Dedifferentiated amniotic fluid mesenchymal stem cell (primary cell): ENCODE results near the gene PHLPP2.
A peak's percentile ranks its signal among the peaks of the same experiment; 100 is the strongest.

Experiments
- DNase-seq: peaks from one replicate; pipeline ENCODE4 v3.0.0-alpha.2; 2016; ENCODE audit errors: extremely low spot score

The PHLPP2 gene, protein sequence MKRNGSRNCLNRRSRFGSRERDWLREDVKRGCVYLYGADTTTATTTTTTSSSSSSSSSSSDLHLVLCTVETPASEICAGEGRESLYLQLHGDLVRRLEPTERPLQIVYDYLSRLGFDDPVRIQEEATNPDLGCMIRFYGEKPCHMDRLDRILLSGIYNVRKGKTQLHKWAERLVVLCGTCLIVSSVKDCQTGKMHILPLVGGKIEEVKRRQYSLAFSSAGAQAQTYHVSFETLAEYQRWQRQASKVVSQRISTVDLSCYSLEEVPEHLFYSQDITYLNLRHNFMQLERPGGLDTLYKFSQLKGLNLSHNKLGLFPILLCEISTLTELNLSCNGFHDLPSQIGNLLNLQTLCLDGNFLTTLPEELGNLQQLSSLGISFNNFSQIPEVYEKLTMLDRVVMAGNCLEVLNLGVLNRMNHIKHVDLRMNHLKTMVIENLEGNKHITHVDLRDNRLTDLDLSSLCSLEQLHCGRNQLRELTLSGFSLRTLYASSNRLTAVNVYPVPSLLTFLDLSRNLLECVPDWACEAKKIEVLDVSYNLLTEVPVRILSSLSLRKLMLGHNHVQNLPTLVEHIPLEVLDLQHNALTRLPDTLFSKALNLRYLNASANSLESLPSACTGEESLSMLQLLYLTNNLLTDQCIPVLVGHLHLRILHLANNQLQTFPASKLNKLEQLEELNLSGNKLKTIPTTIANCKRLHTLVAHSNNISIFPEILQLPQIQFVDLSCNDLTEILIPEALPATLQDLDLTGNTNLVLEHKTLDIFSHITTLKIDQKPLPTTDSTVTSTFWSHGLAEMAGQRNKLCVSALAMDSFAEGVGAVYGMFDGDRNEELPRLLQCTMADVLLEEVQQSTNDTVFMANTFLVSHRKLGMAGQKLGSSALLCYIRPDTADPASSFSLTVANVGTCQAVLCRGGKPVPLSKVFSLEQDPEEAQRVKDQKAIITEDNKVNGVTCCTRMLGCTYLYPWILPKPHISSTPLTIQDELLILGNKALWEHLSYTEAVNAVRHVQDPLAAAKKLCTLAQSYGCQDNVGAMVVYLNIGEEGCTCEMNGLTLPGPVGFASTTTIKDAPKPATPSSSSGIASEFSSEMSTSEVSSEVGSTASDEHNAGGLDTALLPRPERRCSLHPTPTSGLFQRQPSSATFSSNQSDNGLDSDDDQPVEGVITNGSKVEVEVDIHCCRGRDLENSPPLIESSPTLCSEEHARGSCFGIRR (N-terminal part only)

GRCh38 chr16:71724320-71724751 is at the start of gene PHLPP2:
Gene PHLPP2, minus strand, starts transcription at chr16:71724701. Its CDS starts 9,906 bp downstream, at chr16:71714795.
- DNase-seq: no peak

DNA sequence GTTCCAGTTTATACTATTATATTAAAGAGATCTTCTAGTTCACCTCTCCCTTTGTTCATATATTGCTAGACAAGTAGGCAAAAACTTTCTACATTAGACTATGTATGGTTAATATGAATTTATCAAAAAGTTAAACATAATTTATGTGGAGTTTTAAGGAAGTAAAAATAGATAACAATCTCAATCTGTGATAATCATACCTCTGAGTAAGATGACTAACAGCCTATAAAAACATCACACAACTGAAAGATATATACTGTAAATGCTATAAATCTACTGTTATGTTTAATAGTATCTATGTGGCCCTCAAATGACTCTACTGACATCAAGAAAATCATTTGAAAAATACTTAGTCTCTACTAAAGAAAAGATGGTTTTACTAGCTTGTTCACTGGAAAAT is 47.1 kb upstream of the PHLPP2 start:
- no peak for DNase-seq

DNA sequence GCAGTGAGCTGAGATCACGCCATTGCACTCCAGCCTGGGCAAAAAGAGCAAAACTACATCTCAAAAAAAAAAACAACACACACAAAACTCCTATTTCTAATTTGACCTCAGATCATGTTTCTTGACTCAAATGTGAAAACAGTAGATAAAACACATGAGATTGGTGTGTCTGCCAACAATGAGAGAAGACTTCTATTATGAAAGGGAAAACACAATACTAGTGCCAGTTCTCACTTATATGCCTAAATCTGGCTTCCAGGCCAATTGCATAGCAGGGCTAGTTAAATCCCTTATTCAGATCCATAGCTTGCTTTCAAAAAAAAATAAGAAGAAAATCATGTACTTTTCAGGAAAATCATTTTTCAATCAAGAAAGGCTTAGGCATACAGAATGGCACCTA is 44.7 kb upstream of the PHLPP2 start:
- DNase-seq: no peak

GRCh38 chr16:71767060-71767900 is 42.8 kb upstream of the PHLPP2 start:
- peak; percentile 15 for DNase-seq

DNA sequence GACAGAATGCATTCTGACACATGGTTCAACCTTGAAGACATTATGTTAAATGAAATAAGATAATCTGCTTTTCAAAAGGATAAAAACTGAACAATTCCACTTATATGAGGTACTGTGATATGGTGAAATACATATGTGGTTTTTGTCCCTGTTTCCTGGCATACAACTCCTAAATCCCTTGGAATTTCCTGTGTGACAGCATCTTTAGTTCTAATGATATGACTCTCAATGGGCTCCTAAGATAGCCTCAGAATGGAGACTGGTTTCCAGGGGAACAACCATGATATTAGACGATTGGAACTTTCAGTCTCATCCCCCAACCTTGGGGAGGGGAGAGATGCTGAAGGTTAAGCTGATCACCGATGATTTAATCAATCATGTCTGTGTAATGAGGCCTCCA is 37.7 kb upstream of the PHLPP2 start:
- DNase-seq: peak; percentile 34

DNA sequence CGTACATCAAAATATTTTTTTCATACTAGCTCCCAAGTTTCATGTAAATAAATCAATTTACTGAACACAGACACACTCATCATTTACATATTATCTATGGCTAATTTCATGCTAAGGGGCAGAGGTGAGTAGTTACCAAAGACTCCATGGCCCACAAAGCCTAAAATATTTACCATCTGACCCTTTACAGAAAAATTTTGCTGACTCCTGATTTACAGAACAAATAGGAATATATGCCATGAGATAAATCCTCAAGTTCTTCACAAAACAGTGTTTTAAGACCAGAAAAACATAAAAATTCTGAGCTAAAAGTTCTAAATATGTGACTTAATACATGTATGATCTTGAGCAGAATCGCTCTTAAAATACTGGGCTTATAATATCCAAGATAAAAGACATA is 36.6 kb upstream of the PHLPP2 start:
- DNase-seq: no peak

DNA sequence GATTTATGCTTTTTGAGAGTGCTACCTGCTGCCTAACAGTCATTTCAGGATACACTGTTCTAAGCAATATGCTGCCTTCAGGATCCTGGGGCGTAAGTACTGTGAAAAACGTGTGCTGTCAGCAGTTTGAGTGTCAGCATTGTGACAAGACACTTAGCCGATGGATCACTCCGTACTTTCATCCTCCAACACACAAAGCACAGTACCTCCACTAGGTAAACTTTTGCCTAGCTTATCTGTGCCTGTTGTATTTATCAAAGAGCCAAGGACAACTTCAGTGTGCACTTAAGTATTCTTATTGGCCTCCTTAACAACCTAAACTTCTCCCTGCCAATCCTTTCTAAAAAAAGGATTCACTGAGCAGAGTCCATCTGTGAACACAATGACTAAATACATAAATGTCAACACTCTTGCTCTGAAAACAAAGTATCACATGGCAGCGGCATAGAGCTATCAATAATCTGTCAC is 33.8 kb upstream of the PHLPP2 start:
- no peak for DNase-seq

GRCh38 chr16:71754652-71755051 is 30.2 kb upstream of the PHLPP2 start:
- DNase-seq: no peak

DNA sequence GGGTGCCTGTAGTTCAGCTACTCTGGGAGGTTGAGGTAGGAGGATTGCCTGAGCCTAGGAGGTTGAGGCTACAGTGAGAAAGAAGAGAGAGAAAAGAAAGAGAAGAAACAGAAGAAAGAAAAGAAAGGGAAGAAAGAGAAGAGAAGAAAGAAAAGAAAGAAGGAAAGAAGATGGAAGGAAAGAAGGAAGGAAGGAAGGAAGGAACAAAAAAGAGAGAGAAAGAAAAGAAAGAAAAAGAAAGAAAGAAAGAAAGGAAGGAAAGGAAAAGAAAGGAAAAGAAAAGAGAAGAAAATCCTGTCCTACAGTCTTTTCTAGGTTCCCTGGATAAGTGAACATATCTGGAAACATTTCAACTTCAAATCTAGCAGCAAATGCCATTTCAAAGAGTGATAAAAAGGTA is 29.6 kb upstream of the PHLPP2 start:
- no peak for DNase-seq

DNA sequence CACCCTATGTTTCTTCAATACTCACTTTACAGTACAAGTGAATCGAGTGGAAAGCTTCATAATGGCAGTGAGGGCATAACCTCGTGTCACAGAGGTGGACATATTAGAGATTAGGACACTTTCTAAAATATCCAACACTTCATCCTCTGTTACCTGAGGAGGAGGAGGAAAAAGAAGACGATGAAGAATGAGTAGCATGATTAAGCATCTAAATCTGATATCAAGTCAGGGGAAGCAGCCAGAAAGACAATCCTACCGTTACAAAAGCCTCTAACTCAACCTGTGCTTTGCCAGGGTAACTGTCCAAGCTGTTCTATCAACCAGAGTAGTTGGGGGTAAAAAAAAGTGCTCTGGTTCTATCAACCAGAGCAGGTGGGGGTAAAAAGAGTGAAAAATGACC is 23.7 kb upstream of the PHLPP2 start:
- DNase-seq: no peak

GRCh38 chr16:71746442-71747046 is 22.0 kb upstream of the PHLPP2 start:
- peak; percentile 34 for DNase-seq

DNA sequence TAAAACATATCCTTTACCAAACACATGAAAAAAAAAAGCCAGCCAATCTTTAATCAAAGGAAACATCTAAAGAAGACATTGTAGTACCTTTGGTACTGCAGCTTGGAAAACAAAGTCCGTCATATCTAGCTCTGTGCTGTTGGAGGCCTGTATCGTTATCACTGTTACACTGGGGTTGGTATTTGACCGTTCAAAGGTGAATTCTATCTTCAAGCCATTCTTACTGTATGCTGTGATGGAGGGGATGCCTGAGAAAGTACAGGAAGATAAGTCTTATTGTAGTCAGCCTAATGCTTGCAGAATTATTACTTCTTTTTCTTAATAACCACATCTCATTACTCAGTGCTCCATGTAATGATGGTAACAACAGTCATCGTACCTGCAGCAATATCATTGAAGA is 14.4 kb upstream of the PHLPP2 start:
- no peak for DNase-seq

DNA sequence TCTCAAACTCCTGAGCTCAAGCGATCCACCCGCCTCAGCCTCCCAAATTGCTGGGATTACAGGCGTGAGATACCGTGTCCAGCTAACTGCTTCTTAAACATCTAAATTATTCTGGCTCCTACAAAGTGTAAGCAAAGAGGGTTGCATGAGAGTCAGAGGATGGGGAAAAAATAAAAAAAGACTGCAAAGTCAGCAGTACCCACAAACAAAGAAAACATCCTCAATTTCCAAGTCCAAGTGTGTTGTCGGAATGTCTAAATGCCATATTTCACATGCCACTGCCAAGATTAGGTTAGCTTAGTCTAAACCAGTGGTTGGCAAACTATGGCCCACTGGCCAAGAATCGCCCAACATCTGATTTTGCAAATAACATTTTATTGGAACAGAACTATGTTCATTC is 13.0 kb upstream of the PHLPP2 start:
- DNase-seq: no peak

DNA sequence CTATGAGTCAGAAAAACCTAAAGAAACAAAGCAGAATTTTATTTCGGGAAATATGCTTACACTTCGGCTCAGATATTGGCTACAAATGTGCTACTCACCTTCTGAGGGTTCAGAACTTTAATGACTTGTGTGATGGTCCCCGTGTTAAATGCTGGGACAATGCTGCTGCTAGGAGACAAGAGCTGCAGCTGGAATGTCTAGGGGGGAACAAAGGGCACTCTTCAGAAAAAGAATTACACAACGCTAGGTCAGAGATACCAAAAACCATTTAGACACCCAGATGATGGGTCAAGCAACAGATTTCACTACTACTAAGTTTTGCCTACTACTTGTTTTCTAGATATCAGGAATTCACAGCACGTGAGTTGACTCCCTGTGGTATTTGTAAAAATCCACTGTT is 10.0 kb upstream of the PHLPP2 start:
- no peak for DNase-seq

- no peak for DNase-seq
Measured at GRCh38 chr16:71732587-71732986, 8.1 kb upstream of the PHLPP2 start.

DNA sequence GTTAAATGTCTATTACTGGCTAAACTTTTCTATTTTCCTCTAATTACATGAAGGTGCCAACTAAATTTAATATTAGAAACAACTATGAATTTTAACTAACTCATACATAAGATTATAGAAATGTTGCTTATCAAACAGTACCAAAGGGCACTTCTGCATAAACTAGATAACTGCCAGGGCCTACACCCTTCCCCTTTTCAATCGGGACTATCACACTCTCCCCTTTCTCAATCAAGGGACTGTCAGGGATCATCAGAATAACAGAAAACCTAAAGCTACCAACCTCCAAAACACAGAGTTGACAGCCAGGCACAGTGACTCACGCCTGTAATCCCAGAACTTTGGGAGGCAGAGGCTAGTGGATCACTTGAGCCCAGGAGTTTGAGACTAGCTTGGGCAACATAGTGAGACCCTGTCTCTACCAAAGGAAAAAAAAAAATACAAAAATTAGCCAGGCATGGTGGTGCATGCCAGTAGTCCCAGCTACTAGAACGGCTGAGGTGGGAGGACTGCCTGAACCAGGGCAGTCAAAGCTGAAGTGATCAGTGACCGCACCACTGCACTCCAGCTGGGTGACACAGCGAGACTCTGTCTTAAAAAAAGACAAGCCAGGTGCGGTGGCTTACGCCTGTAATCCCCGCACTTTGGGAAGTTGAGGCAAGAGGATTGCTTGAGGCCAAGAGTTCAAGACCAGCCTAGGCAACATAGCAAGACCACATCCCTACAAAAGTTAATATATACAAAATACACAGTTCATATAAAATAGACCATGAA is 3.2 kb upstream of the PHLPP2 start:
- no peak for DNase-seq

- no peak for DNase-seq
Measured at GRCh38 chr16:71726476-71727315, 2.2 kb upstream of the PHLPP2 start.

DNA sequence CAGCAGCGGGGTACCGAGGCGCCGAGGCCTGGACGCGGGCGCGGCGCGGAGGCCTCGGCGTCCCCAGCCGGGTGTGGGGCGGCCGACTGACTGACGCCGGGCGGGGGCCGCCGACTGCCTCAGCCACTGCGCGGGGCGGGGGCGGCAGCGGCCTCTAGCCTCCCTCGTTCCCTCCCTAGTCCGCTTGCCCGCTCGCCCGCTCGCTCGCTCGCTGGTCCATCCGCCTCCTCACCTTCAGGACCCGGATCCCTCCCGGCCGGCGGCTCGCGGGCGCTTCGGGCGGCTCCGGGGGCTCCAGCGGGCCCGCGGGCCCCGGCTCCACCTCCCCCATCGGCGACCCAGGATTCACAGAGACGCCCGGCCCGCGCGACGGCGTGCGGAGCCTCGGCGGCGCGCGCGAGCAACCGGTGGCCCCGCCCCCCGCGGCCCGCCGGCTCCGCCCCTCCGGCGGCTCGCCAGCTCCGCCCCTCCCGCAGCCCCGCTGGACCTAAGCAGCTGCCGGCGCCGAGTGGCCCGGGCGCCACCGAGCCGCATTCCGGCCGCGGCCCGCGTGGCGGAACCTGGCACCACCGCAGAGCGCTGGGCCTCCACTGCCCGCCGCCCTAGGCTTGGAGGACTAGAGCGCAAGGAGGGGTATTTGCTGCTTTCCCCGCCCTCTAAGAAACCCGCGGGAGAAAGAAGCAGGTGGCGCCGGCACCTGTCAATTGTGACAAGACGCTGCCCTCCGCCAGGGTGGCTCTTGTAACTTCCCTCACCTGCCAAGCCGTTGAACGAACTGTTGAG is 773 bp downstream of the PHLPP2 start:
- DNase-seq: peak; percentile 52
